OCI-LY7 (cell line): ENCODE measurements around the gene OPHN1.

Experiments used
- EZH2phosphoT487 ChIP-seq: fragments of 200-600 bp; sonication (generic); IDR thresholded peaks from 2 replicates; pipeline ENCODE4 v1.6.1; 2018; ENCODE audit warnings: low read depth, borderline replicate concordance, mild to moderate bottlenecking, mixed run types, antibody characterized with exemption, low read length, moderate library complexity, mixed read lengths
- TF ChIP-seq, protein P1 (sequence below): fragments of 200-600 bp; sonication (generic); conservative IDR thresholded peaks from 2 replicates; pipeline ENCODE4 v1.5.1; 2014; ENCODE audit warnings: mild to moderate bottlenecking, antibody characterized with exemption, low read length, moderate library complexity, mixed read lengths

DNA sequence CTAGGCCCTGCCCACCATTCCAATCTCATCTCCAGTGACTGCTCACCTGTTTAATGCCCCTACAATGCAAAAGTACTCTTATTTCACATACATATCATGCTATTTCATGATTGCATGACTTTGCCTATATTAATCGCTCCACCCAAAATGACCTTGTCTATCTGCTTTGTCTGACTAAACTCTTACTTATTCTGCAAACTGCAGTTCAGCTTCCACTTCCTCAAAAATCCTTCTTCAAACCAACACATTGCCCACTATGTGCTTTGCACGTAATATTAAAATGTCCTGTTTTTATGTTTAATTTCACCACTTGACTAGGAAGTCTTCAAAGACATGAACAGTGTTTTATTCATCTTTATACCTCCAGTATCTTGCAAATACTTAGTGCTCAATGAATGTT, 229.6 kb downstream of the OPHN1 start:
- TF ChIP-seq, protein P1, sequence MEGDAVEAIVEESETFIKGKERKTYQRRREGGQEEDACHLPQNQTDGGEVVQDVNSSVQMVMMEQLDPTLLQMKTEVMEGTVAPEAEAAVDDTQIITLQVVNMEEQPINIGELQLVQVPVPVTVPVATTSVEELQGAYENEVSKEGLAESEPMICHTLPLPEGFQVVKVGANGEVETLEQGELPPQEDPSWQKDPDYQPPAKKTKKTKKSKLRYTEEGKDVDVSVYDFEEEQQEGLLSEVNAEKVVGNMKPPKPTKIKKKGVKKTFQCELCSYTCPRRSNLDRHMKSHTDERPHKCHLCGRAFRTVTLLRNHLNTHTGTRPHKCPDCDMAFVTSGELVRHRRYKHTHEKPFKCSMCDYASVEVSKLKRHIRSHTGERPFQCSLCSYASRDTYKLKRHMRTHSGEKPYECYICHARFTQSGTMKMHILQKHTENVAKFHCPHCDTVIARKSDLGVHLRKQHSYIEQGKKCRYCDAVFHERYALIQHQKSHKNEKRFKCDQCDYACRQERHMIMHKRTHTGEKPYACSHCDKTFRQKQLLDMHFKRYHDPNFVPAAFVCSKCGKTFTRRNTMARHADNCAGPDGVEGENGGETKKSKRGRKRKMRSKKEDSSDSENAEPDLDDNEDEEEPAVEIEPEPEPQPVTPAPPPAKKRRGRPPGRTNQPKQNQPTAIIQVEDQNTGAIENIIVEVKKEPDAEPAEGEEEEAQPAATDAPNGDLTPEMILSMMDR = no peak
- no peak for TF ChIP-seq EZH2phosphoT487
